Measurements from ENCODE around the gene RASD1.
A peak's percentile ranks its signal among the peaks of the same experiment; 100 is the strongest.
"Not testable (repeated sequence)": the region's sequence is repeated elsewhere in the genome, so short reads cannot be mapped to it uniquely, and the experiment has no call there.

RASD1 gene

GRCh38 chr17:17476865-17477467, 19.2 kb downstream of the RASD1 start, which contains the start of gene MED9:
Gene MED9, plus strand, starts transcription at chr17:17477000. Its CDS starts 42 bp downstream, at chr17:17477042.
- peak within 1 kb of the TSS; percentile 96 for H3K9ac ChIP-seq (ENCODE audit: low read depth, low read length)
- H3K27me3 ChIP-seq (ENCODE audit: insufficient read depth, low read length) = no peaks in the 10 kb centered on the region
- H3K9me3 ChIP-seq (ENCODE audit: insufficient read depth, low read depth, low read length) = no peaks in the 10 kb centered on the region
- H3K4me3 ChIP-seq (ENCODE audit: low read length) = peak within 1 kb of the TSS; percentile 99
- H3K36me3 ChIP-seq (ENCODE audit: insufficient read depth, low read length) = peaks cover 18% of the 10 kb centered on the region
- H3K4me1 ChIP-seq (ENCODE audit: insufficient read depth, low read length) = peaks cover 13% of the 10 kb centered on the region; the same call in 1 of the 2 replicates
- peak within 1 kb of the TSS; percentile 90 for H3K27ac ChIP-seq (ENCODE audit: low read depth, low read length)
- WGBS = under 1% methylated on average over 47 of the region's 47 CpGs

GRCh38 chr17:17474341-17474740, 21.9 kb downstream of the RASD1 start:
- WGBS = 85% methylated on average over 5 of the region's 7 CpGs
- Histone ChIP-seq H3K27ac (ENCODE audit: low read depth, low read length) (no peak overlapping the region), H3K36me3 (ENCODE audit: insufficient read depth, low read length) (peaks cover 6% of the 10 kb centered on the region; the same call in 1 of the 2 replicates), H3K9me3 (ENCODE audit: insufficient read depth, low read depth, low read length) (no peaks in the 10 kb centered on the region), H3K9ac (ENCODE audit: low read depth, low read length) (no peak overlapping the region; the same call in 1 of the 2 replicates), H3K4me1 (ENCODE audit: insufficient read depth, low read length) (peaks cover 13% of the 10 kb centered on the region; the same call in 1 of the 2 replicates), H3K4me3 (ENCODE audit: low read length) (no peak overlapping the region), H3K27me3 (ENCODE audit: insufficient read depth, low read length) (no peaks in the 10 kb centered on the region)

- no peak overlapping the region for H3K4me3 ChIP-seq (ENCODE audit: low read length)
- no peak overlapping the region; the same call in 1 of the 2 replicates for H3K9ac ChIP-seq (ENCODE audit: low read depth, low read length)
- 80% methylated on average over 8 of the region's 8 CpGs for whole genome bisulfite sequencing
- H3K4me1 ChIP-seq (ENCODE audit: insufficient read depth, low read length) = peaks cover 4% of the 10 kb centered on the region; the same call in 1 of the 2 replicates
- no peak overlapping the region for H3K27ac ChIP-seq (ENCODE audit: low read depth, low read length)
- H3K36me3 ChIP-seq (ENCODE audit: insufficient read depth, low read length) = no peaks in the 10 kb centered on the region
- no peaks in the 10 kb centered on the region for H3K9me3 ChIP-seq (ENCODE audit: insufficient read depth, low read depth, low read length)
- H3K27me3 ChIP-seq (ENCODE audit: insufficient read depth, low read length) = no peaks in the 10 kb centered on the region
Observed at GRCh38 chr17:17472333-17472920, 23.8 kb downstream of the RASD1 start.

GRCh38 chr17:17469996-17470395, 26.2 kb downstream of the RASD1 start:
- Histone ChIP-seq H3K4me1 (ENCODE audit: insufficient read depth, low read length) (0 out of 2 replicates have a peak, but pooled peaks cover 4% of the 10 kb centered on the region), H3K4me3 (ENCODE audit: low read length) (no peak overlapping the region), H3K36me3 (ENCODE audit: insufficient read depth, low read length) (no peaks in the 10 kb centered on the region), H3K9ac (ENCODE audit: low read depth, low read length) (no peak overlapping the region), H3K27me3 (ENCODE audit: insufficient read depth, low read length) (peaks cover 3% of the 10 kb centered on the region; the same call in 1 of the 2 replicates), H3K27ac (ENCODE audit: low read depth, low read length) (no peak overlapping the region), H3K9me3 (ENCODE audit: insufficient read depth, low read depth, low read length) (no peaks in the 10 kb centered on the region)
- 94% methylated on average over 3 of the region's 3 CpGs for WGBS

DNA sequence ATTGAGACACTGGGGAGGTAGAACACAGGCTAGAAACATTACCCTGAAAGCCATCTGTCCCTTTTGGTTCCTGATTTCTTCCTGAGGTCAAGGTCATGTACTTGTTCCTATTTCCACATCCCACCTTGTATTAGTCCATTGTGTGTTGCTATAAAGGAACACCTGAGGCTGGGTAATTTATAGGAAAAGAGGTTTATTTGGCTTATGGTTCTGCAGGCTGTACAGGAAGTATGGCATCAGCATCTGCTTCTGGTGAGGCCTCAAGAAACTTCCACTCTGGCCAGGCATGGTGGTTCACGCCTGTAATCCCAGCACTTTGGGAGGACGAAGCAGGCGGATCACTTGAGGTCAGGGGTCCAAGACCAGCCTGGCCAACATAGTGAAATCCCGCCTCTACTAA, 26.8 kb downstream of the RASD1 start:
- no peaks in the 10 kb centered on the region for H3K9me3 ChIP-seq (ENCODE audit: insufficient read depth, low read depth, low read length)
- H3K9ac ChIP-seq (ENCODE audit: low read depth, low read length) = no peak overlapping the region
- H3K27me3 ChIP-seq (ENCODE audit: insufficient read depth, low read length) = peaks cover 3% of the 10 kb centered on the region; the same call in 1 of the 2 replicates
- no peak overlapping the region for H3K4me3 ChIP-seq (ENCODE audit: low read length)
- 0 out of 2 replicates have a peak, but pooled peaks cover 4% of the 10 kb centered on the region for H3K4me1 ChIP-seq (ENCODE audit: insufficient read depth, low read length)
- no peak overlapping the region for H3K27ac ChIP-seq (ENCODE audit: low read depth, low read length)
- WGBS = 91% methylated on average over 4 of the region's 4 CpGs
- no peaks in the 10 kb centered on the region for H3K36me3 ChIP-seq (ENCODE audit: insufficient read depth, low read length)

DNA sequence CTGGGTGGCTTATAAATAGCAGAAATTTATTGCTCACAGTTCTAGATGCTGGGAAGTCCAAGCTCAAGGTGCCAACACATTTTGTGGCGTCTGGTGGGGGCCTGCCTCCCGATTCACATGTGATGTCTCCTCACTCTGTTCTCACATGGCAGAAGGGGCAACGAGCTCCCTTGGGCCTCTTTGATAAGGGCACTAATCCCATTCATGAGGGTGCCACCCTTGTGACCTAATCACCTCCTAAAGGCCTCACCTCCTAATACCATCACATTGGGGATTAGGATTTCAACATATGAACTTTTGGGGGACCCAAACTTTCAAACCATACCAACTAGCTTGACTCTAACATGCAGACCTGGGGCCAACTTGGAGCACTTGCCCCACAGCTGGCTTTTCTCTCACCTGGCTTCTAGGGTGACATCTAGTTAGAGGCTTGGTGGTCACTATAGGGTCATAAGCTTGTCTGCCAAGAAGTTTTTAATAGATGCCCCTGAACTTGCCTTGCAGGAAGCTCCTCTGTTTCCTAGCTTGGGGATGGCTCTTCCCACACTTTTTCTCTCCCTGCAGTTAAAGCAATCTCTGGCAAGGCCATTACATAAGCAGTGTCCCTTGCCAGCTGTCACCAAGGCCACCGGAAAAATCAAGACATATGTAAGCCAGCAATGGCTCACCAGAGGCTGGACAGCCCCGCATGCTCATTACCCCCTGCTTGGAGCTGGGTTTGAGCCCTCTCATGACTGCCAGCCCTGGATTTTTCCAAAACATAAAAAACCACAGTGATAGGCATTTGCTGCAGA, 27.8 kb downstream of the RASD1 start:
- Histone ChIP-seq H3K4me1 (ENCODE audit: insufficient read depth, low read length) (0 out of 2 replicates have a peak, but pooled peaks cover 4% of the 10 kb centered on the region), H3K9me3 (ENCODE audit: insufficient read depth, low read depth, low read length) (no peaks in the 10 kb centered on the region), H3K27me3 (ENCODE audit: insufficient read depth, low read length) (peaks cover 6% of the 10 kb centered on the region; the same call in 1 of the 2 replicates), H3K27ac (ENCODE audit: low read depth, low read length) (no peak overlapping the region), H3K4me3 (ENCODE audit: low read length) (no peak overlapping the region), H3K36me3 (ENCODE audit: insufficient read depth, low read length) (no peaks in the 10 kb centered on the region), H3K9ac (ENCODE audit: low read depth, low read length) (no peak overlapping the region)
- WGBS = 93% methylated on average over 5 of the region's 5 CpGs

DNA sequence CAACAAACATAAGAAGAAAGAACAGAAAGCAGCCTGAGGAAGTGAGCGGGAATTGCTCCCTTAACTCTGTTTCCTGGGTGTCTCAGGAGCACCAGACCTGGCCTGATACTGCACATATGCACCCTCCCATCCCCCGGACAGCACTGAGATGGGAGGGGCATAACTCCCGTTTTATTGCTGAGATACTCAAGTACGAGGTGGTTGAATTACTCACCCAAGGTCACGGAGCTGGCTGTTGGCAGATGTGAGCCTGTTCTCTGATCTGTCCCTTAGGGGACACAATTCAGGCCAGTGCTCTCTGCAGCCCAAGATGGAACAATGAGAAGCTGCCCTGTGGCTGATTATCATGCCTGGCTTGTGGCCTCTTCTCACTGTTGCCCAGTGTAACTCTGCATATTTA, 28.5 kb downstream of the RASD1 start:
- Histone ChIP-seq H3K4me1 (ENCODE audit: insufficient read depth, low read length) (0 out of 2 replicates have a peak, but pooled peaks cover 4% of the 10 kb centered on the region), H3K27ac (ENCODE audit: low read depth, low read length) (no peak overlapping the region)
- 81% methylated on average over 5 of the region's 5 CpGs for WGBS

GRCh38 chr17:17467016-17467415, 29.2 kb downstream of the RASD1 start:
- Histone ChIP-seq H3K9me3 (ENCODE audit: insufficient read depth, low read depth, low read length) (no peaks in the 10 kb centered on the region), H3K27ac (ENCODE audit: low read depth, low read length) (no peak overlapping the region), H3K4me3 (ENCODE audit: low read length) (no peak overlapping the region), H3K27me3 (ENCODE audit: insufficient read depth, low read length) (peaks cover 6% of the 10 kb centered on the region; the same call in 1 of the 2 replicates), H3K4me1 (ENCODE audit: insufficient read depth, low read length) (0 out of 2 replicates have a peak, but pooled peaks cover under 1% of the 10 kb centered on the region), H3K9ac (ENCODE audit: low read depth, low read length) (no peak overlapping the region), H3K36me3 (ENCODE audit: insufficient read depth, low read length) (no peaks in the 10 kb centered on the region)
- WGBS = 84% methylated on average over 5 of the region's 5 CpGs

More for the DNA sequence above, 28.5 kb downstream of the RASD1 start:
- no peak overlapping the region for H3K9ac ChIP-seq (ENCODE audit: low read depth, low read length)
- no peak overlapping the region for H3K4me3 ChIP-seq (ENCODE audit: low read length)
- H3K9me3 ChIP-seq (ENCODE audit: insufficient read depth, low read depth, low read length) = no peaks in the 10 kb centered on the region
- H3K27me3 ChIP-seq (ENCODE audit: insufficient read depth, low read length) = peaks cover 6% of the 10 kb centered on the region; the same call in 1 of the 2 replicates
- H3K36me3 ChIP-seq (ENCODE audit: insufficient read depth, low read length) = no peaks in the 10 kb centered on the region

DNA sequence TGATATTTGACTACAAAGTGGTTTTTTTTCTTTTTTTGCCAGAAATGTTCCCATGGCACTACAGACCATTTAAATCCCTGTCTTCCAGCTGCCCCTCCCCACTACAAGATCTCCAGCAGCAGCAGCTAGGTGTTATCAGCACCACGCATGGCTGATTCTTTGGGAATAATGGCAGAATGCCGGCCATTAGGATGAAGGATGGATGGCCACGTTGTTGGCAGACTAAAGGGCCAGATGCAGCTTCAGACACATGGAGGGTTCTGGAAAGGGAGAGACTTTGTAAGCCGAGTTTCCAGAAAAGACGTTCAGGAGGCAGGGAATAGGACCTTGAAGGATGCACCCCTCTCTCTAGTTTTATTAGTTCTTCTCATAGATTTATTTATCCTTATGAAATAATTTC, 29.7 kb downstream of the RASD1 start:
- Histone ChIP-seq H3K27me3 (ENCODE audit: insufficient read depth, low read length) (peaks cover 6% of the 10 kb centered on the region; the same call in 1 of the 2 replicates), H3K9me3 (ENCODE audit: insufficient read depth, low read depth, low read length) (no peaks in the 10 kb centered on the region), H3K4me1 (ENCODE audit: insufficient read depth, low read length) (no peaks in the 10 kb centered on the region), H3K27ac (ENCODE audit: low read depth, low read length) (no peak overlapping the region), H3K36me3 (ENCODE audit: insufficient read depth, low read length) (no peaks in the 10 kb centered on the region), H3K4me3 (ENCODE audit: low read length) (no peak overlapping the region), H3K9ac (ENCODE audit: low read depth, low read length) (no peak overlapping the region)
- 60% methylated on average over 5 of the region's 5 CpGs for WGBS

DNA sequence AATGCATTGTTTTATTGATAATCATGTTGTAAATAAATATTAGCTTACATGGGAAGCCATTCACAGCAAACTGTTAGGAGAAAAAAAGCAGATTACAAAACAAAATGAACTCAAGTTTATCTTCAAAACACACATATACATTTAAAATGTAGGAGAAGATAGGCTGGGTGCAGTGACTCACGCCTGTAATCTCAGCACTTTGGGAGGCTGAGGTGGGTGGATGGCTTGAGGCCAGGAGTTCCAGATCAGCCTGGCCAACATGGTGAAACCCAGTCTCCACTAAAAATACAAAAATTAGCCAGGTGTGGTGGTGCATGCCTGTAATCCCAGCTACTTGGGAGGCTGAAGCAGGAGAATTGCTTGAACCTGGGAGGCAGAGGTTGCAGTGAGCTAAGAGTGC, 30.3 kb downstream of the RASD1 start:
- WGBS = 82% methylated on average over 1 of the region's 1 CpG
- H3K4me3 ChIP-seq (ENCODE audit: low read length); H3K27me3 ChIP-seq (ENCODE audit: insufficient read depth, low read length); H3K9ac ChIP-seq (ENCODE audit: low read depth, low read length); H3K9me3 ChIP-seq (ENCODE audit: insufficient read depth, low read depth, low read length); H3K4me1 ChIP-seq (ENCODE audit: insufficient read depth, low read length); H3K27ac ChIP-seq (ENCODE audit: low read depth, low read length); H3K36me3 ChIP-seq (ENCODE audit: insufficient read depth, low read length): not testable (repeated sequence)

- H3K4me1 ChIP-seq (ENCODE audit: insufficient read depth, low read length) = no peaks in the 10 kb centered on the region
- no peaks in the 10 kb centered on the region for H3K36me3 ChIP-seq (ENCODE audit: insufficient read depth, low read length)
- H3K27ac ChIP-seq (ENCODE audit: low read depth, low read length) = no peak overlapping the region
- H3K4me3 ChIP-seq (ENCODE audit: low read length) = no peak overlapping the region
- H3K9me3 ChIP-seq (ENCODE audit: insufficient read depth, low read depth, low read length) = peaks cover 3% of the 10 kb centered on the region; the same call in 1 of the 2 replicates
- no peak overlapping the region for H3K9ac ChIP-seq (ENCODE audit: low read depth, low read length)
- WGBS = 89% methylated on average over 6 of the region's 6 CpGs
- H3K27me3 ChIP-seq (ENCODE audit: insufficient read depth, low read length) = peaks cover 6% of the 10 kb centered on the region; the same call in 1 of the 2 replicates
Observed at GRCh38 chr17:17463821-17464220, 32.4 kb downstream of the RASD1 start.
